ENCODE results near the gene STXBP1. TPM values are rescaled to one million over a fixed set of nuclear protein-coding genes. Genes with fewer than 3 reads are reported as not detected.

Gene STXBP1
- total and polyA plus RNA-seq, 2 of the 4 experiments (the other 2 are of a cell fraction), result 15.8 to 22.6 TPM

GRCh38 chr9:127738666-127739065, 126.6 kb downstream of the STXBP1 start:
- dilution Hi-C loops (cut with HindIII; ENCODE audit: low sequenced_read_pairs, unreplicated experiment), result no loop called here
- POLR2A ChIA-PET (ENCODE audit: unreplicated experiment), result no interaction called here
- H2BK5ac ChIP-seq (ENCODE audit: low read depth, low read length, poor library complexity, severe bottlenecking), result no peak overlapping the region

More at GRCh38 chr9:127738666-127739065, 126.6 kb downstream of the STXBP1 start:
- TF ChIP-seq, protein P1, sequence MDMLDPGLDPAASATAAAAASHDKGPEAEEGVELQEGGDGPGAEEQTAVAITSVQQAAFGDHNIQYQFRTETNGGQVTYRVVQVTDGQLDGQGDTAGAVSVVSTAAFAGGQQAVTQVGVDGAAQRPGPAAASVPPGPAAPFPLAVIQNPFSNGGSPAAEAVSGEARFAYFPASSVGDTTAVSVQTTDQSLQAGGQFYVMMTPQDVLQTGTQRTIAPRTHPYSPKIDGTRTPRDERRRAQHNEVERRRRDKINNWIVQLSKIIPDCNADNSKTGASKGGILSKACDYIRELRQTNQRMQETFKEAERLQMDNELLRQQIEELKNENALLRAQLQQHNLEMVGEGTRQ (IDR thresholded peaks at IDR 0.05; ENCODE audit: low read depth, low read length), result no peak
- TF ChIP-seq FOS (IDR thresholded peaks at IDR 0.05; ENCODE audit: low read depth, low read length), result no peak
- no peak for TF ChIP-seq NFE2L2 (IDR thresholded peaks at IDR 0.05; ENCODE audit: low read depth, low read length)
- TF ChIP-seq MXI1 (IDR thresholded peaks at IDR 0.05; ENCODE audit: borderline replicate concordance, low read depth, low read length), result no peak
- TF ChIP-seq CHD1 (IDR thresholded peaks at IDR 0.05; ENCODE audit: low read depth, low read length), result no peak
- no peak for TF ChIP-seq BHLHE40 (IDR thresholded peaks at IDR 0.05; ENCODE audit: low read depth, low read length)
- TF ChIP-seq SMC3 (IDR thresholded peaks at IDR 0.05; ENCODE audit: low read depth, low read length), result no peak
- TF ChIP-seq ELK1 (IDR thresholded peaks at IDR 0.05; ENCODE audit: borderline replicate concordance, low read depth, low read length), result no peak
- H3K56ac ChIP-seq (ENCODE audit: extremely low read depth, insufficient read depth, low read length), result no peak overlapping the region
- BruUV-seq (replicated peaks), result no TSS peak
- ATAC-seq (ENCODE audit: low read depth), result no peak
- peaks cover 7% of the 10 kb centered on the region; the same call in 1 of the 2 replicates for H4K20me1 ChIP-seq (ENCODE audit: insufficient read depth, low read length)
- in situ Hi-C loops (cut with MboI; ENCODE audit: low sequenced_read_pairs), result loop anchor here (5.0 kb wide), 1 partner anchor 44 kb away; no protein-coding TSS in a partner anchor
- H3K27ac ChIP-seq (ENCODE audit: insufficient read depth, low read length), result no peak overlapping the region
- H2AFZ ChIP-seq (replicated peaks; ENCODE audit: low read length, poor library complexity), result no peak overlapping the region
- H3K79me1 ChIP-seq (ENCODE audit: low read depth in 1 of 2, low read length in 2 of 2), result peaks cover 4 to 10% of the 10 kb centered on the region in 2 experiments; a peak in 2 of 4 replicates
- H3K14ac ChIP-seq (replicated peaks; ENCODE audit: low read depth, low read length), result no peak overlapping the region
- no peak overlapping the region for H4K5ac ChIP-seq (ENCODE audit: low read depth, low read length)
- no peak overlapping the region for H2BK20ac ChIP-seq (ENCODE audit: low read depth, low read length)
- H3K23ac ChIP-seq (ENCODE audit: low read depth, low read length), result no peak overlapping the region
- 0 out of 2 replicates have a peak, but pooled peaks cover 5% of the 10 kb centered on the region for H3K9me1 ChIP-seq (ENCODE audit: insufficient read depth, low read length)
- intact Hi-C loops (cut with micrococcal nuclease), result no loop called here
- no peak overlapping the region for H3K4ac ChIP-seq (ENCODE audit: low read depth, low read length)
- no peak overlapping the region for H3K4me2 ChIP-seq (ENCODE audit: low read depth, low read length)
- no peak overlapping the region for H3K4me3 ChIP-seq (ENCODE audit: insufficient read depth, low read depth, low read length)
- H3K9ac ChIP-seq (ENCODE audit: low read depth, low read length), result no peak overlapping the region
- DNase-seq, result no peak
- H3K9me3 ChIP-seq (ENCODE audit: control insufficient read depth, insufficient read depth, low read length), result no peaks in the 10 kb centered on the region
- no peak overlapping the region for H4K8ac ChIP-seq (ENCODE audit: low read depth in 2 of 2, low read length in 2 of 2)
- H4K91ac ChIP-seq (ENCODE audit: insufficient read depth, low read depth, low read length), result no peak overlapping the region
- H3K27me3 ChIP-seq (ENCODE audit: control insufficient read depth, insufficient read depth, low read length), result 0 out of 2 replicates have a peak, but pooled peaks cover 4% of the 10 kb centered on the region
- H3K36me3 ChIP-seq (ENCODE audit: control insufficient read depth, insufficient read depth, low read length), result no peaks in the 10 kb centered on the region
- no peak overlapping the region for H3K18ac ChIP-seq (ENCODE audit: low read depth, low read length)
- H2AK5ac ChIP-seq (ENCODE audit: low read depth, low read length), result no peak overlapping the region
- H3K4me1 ChIP-seq (ENCODE audit: control insufficient read depth, insufficient read depth, low read length), result peaks cover 6% of the 10 kb centered on the region
- no peak overlapping the region for H2BK15ac ChIP-seq (ENCODE audit: low read depth, low read length)
- H2AK9ac ChIP-seq (replicated peaks; ENCODE audit: low read depth, low read length, poor library complexity), result no peak overlapping the region
- WGBS, 2 experiments (ENCODE audit: extremely low coverage in 2 of 2, insufficient read length in 1 of 2), result 100% methylated on average over 7 of the region's 13 CpGs; no CpG with 5 or more reads in 1 of the 2 experiments
- CTCF ChIA-PET, result no interaction called here
- H2BK120ac ChIP-seq (ENCODE audit: low read depth, low read length), result no peak overlapping the region
